ENCODE measurements around the gene TUBA4A.
"Not testable (repeated sequence)": the region's sequence is repeated elsewhere in the genome, so short reads cannot be mapped to it uniquely, and the experiment has no call there.

TUBA4A gene

GRCh38 chr2:219209236-219210195 lies 44.2 kb downstream of the TUBA4A start:
- no peak for DNase-seq

DNA sequence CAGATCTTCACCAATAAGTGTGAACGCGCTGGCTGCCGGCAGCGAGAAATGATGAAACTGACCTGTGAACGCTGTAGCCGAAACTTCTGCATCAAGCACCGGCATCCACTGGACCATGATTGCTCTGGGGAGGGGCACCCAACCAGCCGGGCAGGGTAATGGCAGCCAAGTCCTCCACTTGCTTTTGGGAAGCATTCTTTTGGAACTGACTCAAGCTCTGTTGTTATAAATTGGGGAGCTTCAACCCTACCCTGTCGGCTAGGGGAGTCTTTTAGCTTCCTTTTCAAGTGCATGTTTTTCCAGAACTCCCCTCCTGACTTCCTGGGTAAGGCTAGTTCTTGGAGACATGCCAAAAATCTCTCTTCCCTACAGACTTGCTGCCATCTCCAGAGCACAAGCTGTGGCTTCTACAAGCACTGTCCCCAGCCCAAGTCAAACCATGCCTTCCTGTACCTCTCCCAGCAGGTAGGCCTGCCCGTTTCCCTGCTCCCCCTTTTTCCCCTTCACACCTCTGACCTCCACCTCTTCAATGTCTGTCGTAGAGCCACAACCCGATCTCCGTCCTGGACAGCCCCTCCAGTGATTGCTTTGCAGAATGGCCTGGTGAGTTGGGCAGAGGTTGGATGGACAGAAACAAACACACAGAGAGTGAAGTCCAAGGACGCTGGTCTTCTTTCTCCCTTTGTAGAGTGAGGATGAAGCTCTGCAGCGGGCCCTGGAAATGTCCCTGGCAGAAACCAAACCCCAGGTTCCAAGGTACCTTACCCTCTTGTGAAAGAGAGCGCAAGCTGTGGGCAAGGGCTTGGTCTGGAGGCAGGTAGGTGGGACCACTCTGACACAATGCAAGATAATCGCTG lies 45.6 kb downstream of the TUBA4A start:
- no peak for DNase-seq

DNA sequence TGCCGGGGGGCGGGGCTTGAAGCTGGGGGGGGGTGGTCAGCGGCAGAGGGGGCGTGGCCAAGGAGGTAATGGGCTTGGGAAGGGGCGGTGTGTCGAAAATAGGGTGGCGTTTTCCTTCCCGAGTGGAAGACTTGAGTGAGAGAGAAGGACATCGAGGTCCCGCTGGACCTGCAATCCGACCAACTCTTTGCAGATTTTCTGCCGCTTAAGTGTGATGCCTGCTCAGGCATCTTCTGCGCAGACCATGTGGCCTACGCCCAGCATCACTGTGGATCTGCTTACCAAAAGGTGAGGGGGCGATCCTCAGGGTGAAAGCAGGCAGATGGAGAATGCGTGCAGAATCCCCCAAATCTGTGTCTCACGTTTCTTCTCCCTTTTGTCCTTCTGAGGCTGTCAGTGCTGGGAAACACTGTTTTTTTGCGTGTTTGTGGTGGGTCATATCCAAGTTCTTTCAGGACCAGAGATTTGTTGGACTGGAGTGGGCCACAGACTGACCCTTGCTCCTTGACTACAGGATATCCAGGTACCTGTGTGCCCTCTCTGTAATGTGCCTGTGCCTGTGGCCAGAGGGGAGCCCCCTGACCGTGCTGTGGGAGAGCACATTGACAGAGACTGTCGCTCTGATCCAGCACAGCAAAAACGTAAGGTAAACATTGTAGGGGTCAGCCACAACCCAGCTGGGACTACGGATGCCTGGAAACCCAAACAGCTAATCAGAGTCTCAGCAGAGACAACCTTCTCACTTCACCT lies 46.4 kb downstream of the TUBA4A start:
- no peak for DNase-seq

- peak; percentile 84 for DNase-seq
These were observed 47.2 kb downstream of the TUBA4A start, which contains the start of gene ZFAND2B for GRCh38 chr2:219206328-219207133. Gene ZFAND2B, plus strand, starts transcription at chr2:219206782. Its CDS starts 206 bp downstream, at chr2:219206988.

DNA sequence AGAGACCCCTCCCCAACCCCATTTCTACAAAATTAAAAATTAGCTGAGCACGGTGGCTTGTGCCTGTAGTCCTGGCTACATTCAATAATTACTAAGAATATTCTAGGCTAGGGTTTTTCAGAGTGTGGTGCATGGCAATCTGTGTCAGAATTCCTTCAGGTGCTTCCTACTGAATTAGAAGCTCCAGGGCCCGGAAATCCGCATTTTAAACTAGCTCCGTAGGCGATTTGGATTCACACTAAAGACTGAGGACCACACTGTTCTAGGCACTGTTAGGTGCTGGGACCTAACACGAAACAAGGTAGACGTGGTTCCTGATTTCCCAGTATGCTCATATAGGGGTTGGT lies 47.8 kb downstream of the TUBA4A start:
- DNase-seq, result no peak

DNA sequence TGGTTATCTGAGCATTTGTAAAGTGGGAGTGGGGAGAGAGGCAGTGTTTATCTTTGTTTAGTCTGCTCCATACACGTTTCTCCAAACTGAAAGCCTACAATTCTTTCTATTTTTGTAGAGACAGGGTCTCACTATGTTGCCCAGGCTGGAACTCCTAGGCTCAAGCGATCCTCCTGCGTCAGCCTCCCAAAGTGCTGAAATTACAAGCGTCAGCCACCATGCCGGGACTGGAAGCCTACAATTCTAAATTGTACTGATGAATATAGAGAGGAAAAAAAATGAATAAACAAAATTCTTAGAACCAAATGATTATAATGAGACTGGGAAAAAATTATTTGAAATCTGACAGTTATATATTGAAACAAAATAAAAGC lies 48.6 kb downstream of the TUBA4A start:
- DNase-seq, result no peak

- DNase-seq, result no peak
These were observed 49.1 kb downstream of the TUBA4A start for GRCh38 chr2:219204425-219205164.

DNA sequence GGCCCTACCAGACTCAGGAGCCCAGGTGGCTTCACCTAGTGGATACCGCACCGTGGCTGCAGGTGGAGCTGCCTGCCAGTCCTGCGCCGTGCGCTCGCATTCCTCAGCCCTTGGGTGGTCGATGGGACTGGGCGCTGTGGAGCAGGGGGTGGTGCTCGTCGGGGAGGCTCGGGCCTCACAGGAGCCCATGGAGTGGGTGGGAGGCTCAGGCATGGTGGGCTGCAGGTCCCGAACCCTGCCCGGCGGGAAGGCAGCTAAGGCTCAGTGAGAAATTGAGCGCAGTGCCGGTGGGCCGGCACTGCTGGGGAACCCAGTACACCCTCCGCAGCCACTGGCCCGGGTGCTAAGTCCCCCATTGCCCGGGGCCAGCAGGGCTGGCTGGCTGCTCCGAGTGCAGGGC lies 52.4 kb downstream of the TUBA4A start:
- DNase-seq, result not testable (repeated sequence)

DNA sequence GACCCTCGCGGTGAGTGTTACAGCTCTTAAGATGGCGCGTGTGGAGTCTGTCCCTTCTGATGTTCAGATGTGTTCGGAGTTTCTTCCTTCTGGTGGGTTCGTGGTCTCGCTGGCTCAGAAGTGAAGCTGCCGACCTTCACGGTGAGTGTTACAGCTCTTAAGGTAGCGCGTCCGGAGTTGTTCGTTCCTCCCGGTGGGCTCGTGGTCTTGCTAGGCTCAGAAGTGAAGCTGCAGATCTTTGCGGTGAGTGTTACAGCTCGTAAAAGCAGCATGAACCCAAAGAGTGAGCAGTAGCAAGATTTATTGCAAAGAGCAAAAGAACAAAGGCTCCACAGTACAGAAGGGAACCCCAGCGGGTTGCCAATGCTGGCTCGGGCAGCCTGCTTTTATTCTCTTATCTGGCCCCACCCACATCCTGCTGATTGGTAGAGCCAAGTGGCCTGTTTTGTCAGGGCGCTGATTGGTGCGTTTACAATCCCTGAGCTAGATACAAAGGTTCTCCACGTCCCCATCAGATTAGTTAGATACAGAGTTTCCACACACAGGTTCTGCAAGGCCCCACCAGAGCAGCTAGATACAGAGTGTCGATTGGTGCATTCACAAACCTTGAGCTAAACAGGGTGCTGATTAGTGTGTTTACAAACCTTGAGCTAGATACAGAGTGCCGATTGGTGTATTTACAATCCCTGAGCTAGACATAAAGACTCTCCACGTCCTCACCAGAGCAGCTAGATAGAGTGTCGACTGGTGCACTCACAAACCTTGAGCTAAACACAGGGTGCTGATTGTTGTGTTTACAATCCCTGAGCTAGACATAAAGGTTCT lies 53.0 kb downstream of the TUBA4A start:
- DNase-seq, result not testable (repeated sequence)
